22Rv1 (cell line): ENCODE data around the gene MAP3K14.

Source experiments
- CTCF ChIP-seq: fragments of 450-650 bp; IDR thresholded peaks from 2 replicates; pipeline ENCODE4 v1.5.1; 2017; ENCODE audit warnings: mild to moderate bottlenecking
- ZFX ChIP-seq: fragments of 450-650 bp; IDR thresholded peaks from 2 replicates; pipeline ENCODE4 v1.6.1; 2017; ENCODE audit warnings: antibody characterized with exemption, borderline replicate concordance

- TF ChIP-seq CTCF (no peak), ZFX (no peak)
Measured at GRCh38 chr17:45258981-45259380, 57.8 kb downstream of the MAP3K14 start.
